Stomach (tissue), 4 donors: Measurements from ENCODE around the gene ACR.
"Not testable (repeated sequence)": the region's sequence is repeated elsewhere in the genome, so short reads cannot be mapped to it uniquely, and the experiment has no call there.

Experiments
- POLR2A ChIP-seq, 4 donors: fragments of 450-650 bp; IDR thresholded peaks; one replicate each; pipeline ENCODE4 v1.6.1; 2016; ENCODE audit warnings: antibody characterized with exemption in 4 of 4, control low read depth in 2 of 4, mild to moderate bottlenecking in 1 of 4, moderate library complexity in 1 of 4
- POLR2AphosphoS5 ChIP-seq, 3 donors: sonication (generic); formaldehyde crosslinking; IDR thresholded peaks; one replicate each; pipeline ENCODE4 v1.6.1; 2016; ENCODE audit warnings: antibody characterized with exemption in 3 of 3

DNA sequence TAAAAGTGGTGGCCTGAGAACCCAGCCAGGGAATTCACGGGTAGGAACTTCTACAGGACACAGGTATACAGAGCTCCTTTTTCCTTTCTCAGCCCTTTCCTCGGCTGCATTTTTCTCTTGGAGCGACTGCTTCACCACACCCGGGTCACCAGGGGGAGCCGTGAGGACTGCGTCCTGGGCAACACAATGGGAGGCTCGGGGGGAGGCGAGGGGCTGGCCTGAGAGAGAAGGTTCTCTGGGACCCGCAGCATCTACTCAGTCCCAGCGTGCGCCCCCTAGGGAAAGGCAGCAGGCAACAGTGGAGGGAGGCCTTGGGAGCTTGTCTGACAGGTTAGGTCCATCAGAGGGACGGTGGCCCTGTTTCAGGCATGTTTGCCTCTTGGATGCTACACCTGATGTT lies 37.1 kb downstream of the ACR start:
- TF ChIP-seq POLR2A, POLR2AphosphoS5 (IDR thresholded peaks at IDR 0.05): not testable (repeated sequence)
